H1 (cell line): ENCODE measurements around the gene SEC24A. TPM values are rescaled to one million over a fixed set of nuclear protein-coding genes. Genes with fewer than 3 reads are reported as not detected.

Source experiments
- EGR1 ChIP-seq: IDR thresholded peaks from 2 replicates; pipeline ENCODE4 v1.6.1; 2011; ENCODE audit warnings: low read depth, low read length, borderline replicate concordance
- RFX5 ChIP-seq: IDR thresholded peaks from 2 replicates; pipeline ENCODE4 v1.6.1; 2011; ENCODE audit warnings: low read depth, low read length, improper control_type of control experiment, borderline replicate concordance
- TAF1 ChIP-seq: IDR thresholded peaks from 2 replicates; pipeline ENCODE4 v1.6.1; 2011; ENCODE audit warnings: mild to moderate bottlenecking, low read depth, low read length
- TCF12 ChIP-seq: IDR thresholded peaks from 2 replicates; pipeline ENCODE4 v1.6.1; 2011; ENCODE audit warnings: low read depth, mild to moderate bottlenecking, low read length
- polyA plus RNA-seq, 7 experiments: library from polyadenylated mRNA; depleted of rRNA in 3 of 7; stranded (reverse) in 5 of 7; unstranded in 2 of 7; fragments of >200 nt in 5 of 7; fragments of 200-250 nt in 2 of 7; gene quantifications; 1 replicate in 5 of 7; 2 replicates in 1 of 7; 4 replicates in 1 of 7; pipeline versions ENCODE4 v1.2.1 to v1.2.3, GENCODE V29; 2011 to 2013; ENCODE audit warnings: missing spikeins in 2 of 7, mixed read lengths in 2 of 7
- total RNA-seq: library from RNA; stranded (reverse); fragmentation: NEBNext Ultra II Directional; extraction: Animal tissue kit (Norgen Biotek cat#: 25700); gene quantifications from 2 replicates; pipeline ENCODE4 v1.2.1, GENCODE V29; 2021

Gene SEC24A
- total and polyA plus RNA-seq, 2 of the 8 experiments (the other 6 are each of a cell fraction or from before 2014, with no cell fraction given), result 18.8 to 33.7 TPM

- no peak for TF ChIP-seq RFX5
- no peak for TF ChIP-seq TAF1
- TF ChIP-seq EGR1, result no peak
- TF ChIP-seq TCF12, result no peak
- TF ChIP-seq, all 59 proteins: peak for 0
Observed at GRCh38 chr5:134614450-134615085, 34.0 kb upstream of the SEC24A start (continued).
